H9 (cell line): ENCODE measurements around the gene C19orf81. TPM values are rescaled to one million over a fixed set of nuclear protein-coding genes. Genes with fewer than 3 reads are reported as not detected.

Source experiments
- DNase-seq: peaks from one replicate; pipeline ENCODE4 v3.0.0-alpha.2; 2017
- H2AFZ ChIP-seq: one replicate; pipeline ENCODE4 v1.6.1; 2013; ENCODE audit warnings: mild to moderate bottlenecking, low read length, control low read depth, moderate library complexity
- H2AK5ac ChIP-seq: 2 replicates; pipeline ENCODE4 v1.6.1; 2013; ENCODE audit warnings: low read length, control low read depth, mixed read lengths; ENCODE audit not compliant: insufficient read length
- H2BK120ac ChIP-seq: one replicate; pipeline ENCODE4 v1.6.1; 2013; ENCODE audit warnings: low read depth, mild to moderate bottlenecking, low read length, control low read depth, inconsistent platforms; ENCODE audit not compliant: poor library complexity, severe bottlenecking
- H2BK12ac ChIP-seq: 2 replicates; pipeline ENCODE4 v1.6.1; 2013; ENCODE audit warnings: low read length, control low read depth, mixed read lengths, low read depth; ENCODE audit not compliant: insufficient read length
- H2BK15ac ChIP-seq: 2 replicates; pipeline ENCODE4 v1.6.1; 2013; ENCODE audit warnings: low read depth, low read length, control low read depth
- H2BK20ac ChIP-seq: one replicate; pipeline ENCODE4 v1.6.1; 2013; ENCODE audit warnings: low read depth, mild to moderate bottlenecking, low read length, control low read depth, inconsistent platforms; ENCODE audit not compliant: poor library complexity, severe bottlenecking
- H2BK5ac ChIP-seq: 2 replicates; pipeline ENCODE4 v1.6.1; 2013; ENCODE audit warnings: low read length, control low read depth, mixed read lengths; ENCODE audit not compliant: insufficient read length
- H3K14ac ChIP-seq: 2 replicates; pipeline ENCODE4 v1.6.1; 2013; ENCODE audit warnings: low read length, control low read depth; ENCODE audit not compliant: insufficient read depth
- H3K18ac ChIP-seq: 2 replicates; pipeline ENCODE4 v1.6.1; 2013; ENCODE audit warnings: low read depth, mild to moderate bottlenecking, mixed read lengths, low read length, control low read depth; ENCODE audit not compliant: insufficient read length
- H3K23ac ChIP-seq: 2 replicates; pipeline ENCODE4 v1.6.1; 2013; ENCODE audit warnings: low read length, control low read depth, mixed read lengths, low read depth; ENCODE audit not compliant: insufficient read length
- H3K23me2 ChIP-seq: 2 replicates; pipeline ENCODE4 v1.6.1; 2013; ENCODE audit warnings: low read depth, mild to moderate bottlenecking, mixed read lengths, low read length, control low read depth; ENCODE audit not compliant: insufficient read length, poor library complexity, severe bottlenecking
- H3K27ac ChIP-seq: 2 replicates; pipeline ENCODE4 v1.5.1; 2013; ENCODE audit warnings: low read length, control low read depth, mixed read lengths, low read depth; ENCODE audit not compliant: insufficient read length
- H3K27me3 ChIP-seq: 2 replicates; pipeline ENCODE4 v1.6.1; 2013; ENCODE audit warnings: low read length, control low read depth, inconsistent platforms; ENCODE audit not compliant: insufficient read depth
- H3K4ac ChIP-seq: 2 replicates; pipeline ENCODE4 v1.6.1; 2013; ENCODE audit warnings: low read depth, mild to moderate bottlenecking, control low read depth, inconsistent platforms, low read length, moderate library complexity
- H3K4me1 ChIP-seq: 2 replicates; pipeline ENCODE4 v1.6.1; 2013; ENCODE audit warnings: low read length, control low read depth, inconsistent platforms; ENCODE audit not compliant: insufficient read depth
- H3K4me2 ChIP-seq: 2 replicates; pipeline ENCODE4 v1.6.1; 2013; ENCODE audit warnings: low read length, control low read depth, mixed read lengths; ENCODE audit not compliant: insufficient read length, insufficient read depth
- H3K56ac ChIP-seq: 2 replicates; pipeline ENCODE4 v1.6.1; 2013; ENCODE audit warnings: low read depth, mild to moderate bottlenecking, mixed read lengths, low read length, control low read depth; ENCODE audit not compliant: insufficient read length
- H3K79me1 ChIP-seq: 2 replicates; pipeline ENCODE4 v1.6.1; 2013; ENCODE audit warnings: low read depth, mild to moderate bottlenecking, moderate library complexity, low read length, control low read depth, inconsistent platforms; ENCODE audit not compliant: insufficient read depth, poor library complexity, severe bottlenecking
- H3K79me2 ChIP-seq: 2 replicates; pipeline ENCODE4 v1.6.1; 2013; ENCODE audit warnings: low read length, control low read depth, inconsistent platforms; ENCODE audit not compliant: insufficient read depth
- H3K9ac ChIP-seq: 2 replicates; pipeline ENCODE4 v1.6.1; 2013; ENCODE audit warnings: low read length, control low read depth, mixed read lengths; ENCODE audit not compliant: insufficient read length; ENCODE audit errors: extremely low read depth
- H3K9me3 ChIP-seq: one replicate; pipeline ENCODE4 v1.6.1; 2013; ENCODE audit warnings: low read depth, low read length, inconsistent platforms; ENCODE audit not compliant: control insufficient read depth
- H3T11ph ChIP-seq: one replicate; pipeline ENCODE4 v1.6.1; 2013; ENCODE audit warnings: mild to moderate bottlenecking, low read length, control low read depth, inconsistent platforms
- H4K20me1 ChIP-seq: one replicate; pipeline ENCODE4 v1.6.1; 2013; ENCODE audit not compliant: control insufficient read depth, insufficient read length, insufficient read depth
- H4K5ac ChIP-seq: 2 replicates; pipeline ENCODE4 v1.6.1; 2013; ENCODE audit warnings: low read depth, mild to moderate bottlenecking, mixed read lengths, low read length, control low read depth; ENCODE audit not compliant: insufficient read length
- H4K8ac ChIP-seq: replicated peaks from 2 replicates; pipeline ENCODE4 v1.6.1; 2013; ENCODE audit warnings: low read length, control low read depth, mixed read lengths, low read depth; ENCODE audit not compliant: insufficient read length
- H4K91ac ChIP-seq: 2 replicates; pipeline ENCODE4 v1.6.1; 2013; ENCODE audit warnings: low read depth, mild to moderate bottlenecking, moderate library complexity, mixed read lengths, low read length, control low read depth; ENCODE audit not compliant: insufficient read length
- H3K27ac Mint-ChIP-seq, 3 experiments: 2 replicates in 2 of 3; 3 replicates in 1 of 3; pipeline ENCODE4 v1.8.0; 2020 to 2021; ENCODE audit warnings: mixed read lengths in 3 of 3, mild to moderate bottlenecking in 1 of 3, moderate library complexity in 1 of 3
- H3K27me3 Mint-ChIP-seq: 2 replicates; pipeline ENCODE4 v1.8.0; 2021; ENCODE audit warnings: low read depth, mild to moderate bottlenecking, moderate library complexity, mixed read lengths
- H3K36me3 Mint-ChIP-seq, 3 experiments: 2 replicates in 2 of 3; 3 replicates in 1 of 3; pipeline ENCODE4 v1.8.0; 2020 to 2021; ENCODE audit warnings: low read depth in 3 of 3, mixed read lengths in 3 of 3; ENCODE audit not compliant: insufficient read depth in 1 of 3
- H3K4me1 Mint-ChIP-seq, 2 experiments: 2 replicates each; pipeline ENCODE4 v1.8.0; 2020; ENCODE audit warnings: mixed read lengths in 2 of 2
- H3K4me3 Mint-ChIP-seq, 2 experiments: 2 replicates in 1 of 2; 3 replicates in 1 of 2; pipeline ENCODE4 v1.8.0; 2020 to 2021; ENCODE audit warnings: mild to moderate bottlenecking in 2 of 2, mixed read lengths in 2 of 2, moderate library complexity in 1 of 2
- H3K9me3 Mint-ChIP-seq, 2 experiments: 2 replicates in 1 of 2; 3 replicates in 1 of 2; pipeline ENCODE4 v1.8.0; 2020; ENCODE audit warnings: mild to moderate bottlenecking in 2 of 2, mixed read lengths in 2 of 2, moderate library complexity in 1 of 2
- CTCF ChIP-seq: fragments of 200-600 bp; sonication (generic); conservative IDR thresholded peaks from 3 replicates; pipeline ENCODE4 v1.8.0; 2021; ENCODE audit warnings: antibody characterized with exemption, mild to moderate bottlenecking
- WGBS: extraction: QIAGEN DNeasy Blood & Tissue Kit; methylation state at CpG from one replicate; pipeline ENCODE4 v1.1.7; 2013; ENCODE audit warnings: missing lambda C conversion rate, low lambda C conversion rate, mixed read lengths; ENCODE audit not compliant: insufficient read length; ENCODE audit errors: extremely low coverage; 5-methylcytosine and 5-hydroxymethylcytosine counted together
- total RNA-seq: library from RNA; stranded (reverse); gene quantifications from 2 replicates; pipeline ENCODE4 v1.2.1, GENCODE V29; 2021

Gene C19orf81
- total RNA-seq, 1 experiment from 2014 or later = 11.0 TPM

DNA sequence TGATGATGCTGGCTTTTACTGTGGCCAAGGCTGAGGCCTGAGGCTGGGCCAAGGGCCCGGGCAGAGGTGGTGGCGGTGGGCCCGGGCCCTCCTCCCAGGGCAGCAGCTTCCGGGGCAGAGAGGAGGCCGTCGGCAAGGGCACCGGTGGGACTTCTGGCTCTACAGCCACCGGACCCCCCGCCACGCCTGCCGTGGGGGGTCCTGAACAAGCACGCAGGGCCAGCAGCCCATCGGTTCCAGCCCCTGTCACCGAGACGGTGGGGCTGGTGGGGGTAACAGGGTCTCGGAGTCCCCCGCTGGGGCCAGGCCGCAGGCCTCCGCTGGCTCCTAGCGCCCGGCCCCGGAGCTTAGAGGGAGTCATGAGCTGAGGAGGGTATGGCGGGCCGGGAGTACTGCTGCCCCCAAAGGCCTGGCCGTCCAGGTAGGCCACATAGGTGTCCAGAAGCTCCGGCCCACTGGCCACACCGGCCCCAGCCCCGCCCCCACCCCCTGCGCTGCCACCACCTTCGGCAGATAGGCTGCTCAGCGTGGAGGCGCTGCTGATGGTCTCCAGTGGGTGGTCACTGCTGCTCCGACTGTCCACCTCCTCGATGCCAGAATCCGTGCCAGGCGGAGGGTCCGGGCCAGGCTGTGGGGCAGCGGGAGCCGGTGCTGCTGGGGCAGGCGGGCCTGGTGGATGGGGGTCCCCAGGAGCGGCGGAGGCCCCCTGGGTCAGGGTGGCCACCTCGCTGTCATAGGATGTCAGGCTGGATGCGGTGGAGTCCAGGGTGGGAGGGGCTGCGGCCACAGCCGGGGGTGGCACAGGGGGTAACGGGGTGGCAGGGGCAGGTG is 17.3 kb downstream of the C19orf81 start:
- H3K23ac ChIP-seq = no peak overlapping the region
- H3K18ac ChIP-seq = no peak overlapping the region
- no peak overlapping the region for H3K4ac ChIP-seq
- Mint-ChIP-seq H3K36me3 (peaks cover 0 to 12% (median 2%) of the 10 kb centered on the region in 3 experiments; a peak in 3 of 7 replicates), H3K4me3 (no peak overlapping the region), H3K27me3 (peaks cover 80% of the 10 kb centered on the region), H3K4me1 (peaks cover 4 to 19% of the 10 kb centered on the region in 2 experiments), H3K9me3 (peaks cover 0 to 12% of the 10 kb centered on the region in 2 experiments; a peak in 3 of 5 replicates), H3K27ac (no peak overlapping the region)
- H3K14ac ChIP-seq = no peak overlapping the region
- no peaks in the 10 kb centered on the region for H3K4me1 ChIP-seq
- no peak overlapping the region for H4K91ac ChIP-seq
- no peak overlapping the region for H3K4me2 ChIP-seq
- no peak overlapping the region for H4K5ac ChIP-seq
- H3K79me1 ChIP-seq = no peaks in the 10 kb centered on the region
- H2BK20ac ChIP-seq = no peak overlapping the region
- peaks cover 14% of the 10 kb centered on the region; the same call in 1 of the 2 replicates for H3K27me3 ChIP-seq
- no peak overlapping the region for H3K56ac ChIP-seq
- H4K20me1 ChIP-seq = no peaks in the 10 kb centered on the region
- WGBS = no CpG with 5 or more reads among the region's 47 CpGs
- no peak overlapping the region for H3K9ac ChIP-seq
- H3K9me3 ChIP-seq = no peaks in the 10 kb centered on the region
- H2BK12ac ChIP-seq = no peak overlapping the region
- TF ChIP-seq CTCF = no peak
- DNase-seq = no peak
- H2AK5ac ChIP-seq = no peak overlapping the region
- no peak overlapping the region for H2AFZ ChIP-seq
- no peak overlapping the region for H2BK15ac ChIP-seq
- H2BK120ac ChIP-seq = no peak overlapping the region
- no peak overlapping the region for H3T11ph ChIP-seq
- no peak overlapping the region for H4K8ac ChIP-seq
- no peak overlapping the region for H2BK5ac ChIP-seq
- no peaks in the 10 kb centered on the region for H3K23me2 ChIP-seq
- H3K27ac ChIP-seq = no peak overlapping the region
- H3K79me2 ChIP-seq = no peaks in the 10 kb centered on the region
